DMS79 treated with DMSO at 0.1 percent for 48 hours (cell line): ENCODE measurements around the gene NUTM2E.
"Not testable (repeated sequence)": the region's sequence is repeated elsewhere in the genome, so short reads cannot be mapped to it uniquely, and the experiment has no call there.

Source experiments
- DNase-seq: peaks from one replicate; lab custom pipeline; 2025; lab: John Stamatoyannopoulos, UW

Gene NUTM2E

GRCh38 chr10:79866903-79867551 lies 40.5 kb downstream of the NUTM2E start:
- not testable (repeated sequence) for DNase-seq

DNA sequence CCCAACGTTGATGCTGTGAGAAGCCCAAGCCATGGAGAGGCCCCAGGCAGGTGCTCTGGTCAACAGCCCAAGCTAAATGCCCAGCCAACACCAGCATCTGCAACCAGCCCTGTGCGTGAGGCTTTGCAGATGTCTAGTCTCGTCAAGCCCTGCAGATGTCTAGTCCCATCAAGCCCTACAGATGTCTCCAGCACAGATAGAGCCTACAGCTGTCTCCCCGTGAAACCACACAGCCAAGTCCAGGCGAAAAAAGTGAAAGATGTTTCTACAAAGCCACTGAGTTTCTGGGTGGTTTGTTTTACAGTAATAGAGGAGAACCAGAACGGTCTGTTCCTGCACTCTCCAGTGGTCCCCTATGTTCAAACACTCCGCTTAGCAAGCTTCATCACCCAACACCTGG lies 41.5 kb downstream of the NUTM2E start:
- not testable (repeated sequence) for DNase-seq

GRCh38 chr10:79869439-79870097 lies 43.0 kb downstream of the NUTM2E start:
- not testable (repeated sequence) for DNase-seq

DNA sequence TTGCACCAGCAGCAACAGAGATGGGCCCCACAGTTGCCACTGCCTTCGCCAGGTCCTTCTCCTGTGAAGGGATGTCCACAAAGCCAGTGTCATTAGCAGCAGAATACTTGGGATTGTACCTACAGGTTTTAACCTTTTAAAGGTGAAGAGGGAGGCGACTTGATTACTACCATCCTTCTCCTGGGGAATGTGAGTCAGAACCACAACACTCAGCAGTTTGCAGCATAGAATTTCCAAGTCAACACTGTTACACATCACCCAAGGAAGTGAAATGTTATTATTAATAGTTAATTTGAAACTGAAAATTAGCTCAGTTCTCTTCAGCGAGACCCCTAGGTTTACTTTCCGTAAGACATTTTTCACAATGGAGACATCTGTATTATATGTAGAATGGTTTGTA lies 45.2 kb downstream of the NUTM2E start:
- DNase-seq = not testable (repeated sequence)
